DOHH2 (cell line): ENCODE data around the gene DEAF1.

Experiments
- H3F3A ChIP-seq: fragments of 200-600 bp; sonication (generic), shearing (Covaris generic); 2 replicates; pipeline ENCODE4 v1.6.0; 2016; ENCODE audit warnings: antibody characterized with exemption, mild to moderate bottlenecking; ENCODE audit not compliant: control insufficient read depth, insufficient read depth
- H3K27ac ChIP-seq: fragments of 200-600 bp; sonication (generic); 2 replicates; pipeline ENCODE4 v1.5.1; 2014; ENCODE audit warnings: low read depth, mild to moderate bottlenecking, low read length, moderate library complexity
- H3K27me3 ChIP-seq: fragments of 200-600 bp; sonication (generic); 2 replicates; pipeline ENCODE4 v1.6.1; 2014; ENCODE audit warnings: mild to moderate bottlenecking, low read length, mixed read lengths; ENCODE audit not compliant: control insufficient read depth
- H3K36me3 ChIP-seq: fragments of 200-600 bp; sonication (generic); 2 replicates; pipeline ENCODE4 v1.6.1; 2014; ENCODE audit warnings: mild to moderate bottlenecking, low read length, moderate library complexity, mixed read lengths; ENCODE audit not compliant: control insufficient read depth
- H3K4me1 ChIP-seq: fragments of 200-600 bp; sonication (generic); 2 replicates; pipeline ENCODE4 v1.6.1; 2014; ENCODE audit warnings: mild to moderate bottlenecking, low read length, mixed read lengths; ENCODE audit not compliant: control insufficient read depth
- H3K4me2 ChIP-seq: fragments of 200-600 bp; sonication (generic); 2 replicates; pipeline ENCODE4 v1.6.0; 2014; ENCODE audit warnings: mild to moderate bottlenecking, low read length, moderate library complexity
- H3K4me3 ChIP-seq: fragments of 200-600 bp; sonication (generic); 2 replicates; pipeline ENCODE4 v1.5.1; 2014; ENCODE audit warnings: mild to moderate bottlenecking, low read length, mixed read lengths
- H3K79me2 ChIP-seq: fragments of 200-600 bp; sonication (generic); 2 replicates; pipeline ENCODE4 v1.6.1; 2014; ENCODE audit warnings: mild to moderate bottlenecking, low read length, mixed read lengths; ENCODE audit not compliant: control insufficient read depth
- H3K9me2 ChIP-seq: fragments of 200-600 bp; sonication (generic); replicated peaks from 2 replicates; pipeline ENCODE4 v1.6.1; 2014; ENCODE audit warnings: mild to moderate bottlenecking, low read length, mixed read lengths; ENCODE audit not compliant: control insufficient read depth
- H3K9me3 ChIP-seq: fragments of 200-600 bp; sonication (generic); 2 replicates; pipeline ENCODE4 v1.6.1; 2014; ENCODE audit warnings: antibody characterized with exemption, low read length, mixed read lengths; ENCODE audit not compliant: control insufficient read depth, insufficient read depth
- H4K20me1 ChIP-seq: fragments of 200-600 bp; sonication (generic); 2 replicates; pipeline ENCODE4 v1.6.0; 2014; ENCODE audit warnings: low read depth, mild to moderate bottlenecking, antibody characterized with exemption, low read length, moderate library complexity; ENCODE audit not compliant: control insufficient read depth, insufficient read depth
- CTCF ChIP-seq: fragments of 200-600 bp; sonication (generic); IDR thresholded peaks from one replicate; pipeline ENCODE4 v1.5.1; 2014; ENCODE audit warnings: antibody characterized with exemption, mild to moderate bottlenecking, low read depth, low read length; ENCODE audit not compliant: poor library complexity, severe bottlenecking
- EZH2phosphoT487 ChIP-seq: fragments of 200-600 bp; sonication (generic); IDR thresholded peaks from 2 replicates; pipeline ENCODE4 v1.6.1; 2017; ENCODE audit warnings: borderline replicate concordance, mild to moderate bottlenecking, antibody characterized with exemption, low read length, moderate library complexity, mixed read lengths

Gene DEAF1

DNA sequence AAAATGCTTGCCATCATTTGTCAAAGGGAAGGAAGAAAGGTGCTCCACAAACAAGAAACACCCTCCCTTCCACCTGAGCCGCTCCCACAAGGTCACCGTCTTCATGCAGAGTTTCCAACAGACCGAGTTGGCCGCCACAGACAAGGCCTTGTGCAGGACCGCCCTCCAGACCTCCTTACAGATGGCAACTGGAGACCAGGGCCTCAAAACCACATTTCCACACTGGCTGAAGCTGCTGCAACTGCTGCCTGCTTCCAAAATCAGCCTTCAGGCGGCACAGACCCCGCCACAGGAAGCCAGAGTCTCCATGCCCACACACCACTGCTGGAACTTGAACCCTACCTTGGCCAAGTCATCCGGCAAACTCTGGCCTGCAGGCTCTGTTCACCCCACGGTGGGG lies 6.3 kb downstream of the DEAF1 start:
- H3K4me1 ChIP-seq, result peaks cover 9% of the 10 kb centered on the region

GRCh38 chr11:687751-688150 lies 7.3 kb downstream of the DEAF1 start:
- H3K36me3 ChIP-seq, result peaks cover 20% of the 10 kb centered on the region

More for the DNA sequence above, 6.3 kb downstream of the DEAF1 start:
- Histone ChIP-seq H3K9me2 (no peaks in the 10 kb centered on the region), H3K4me2 (no peak overlapping the region), H3K27me3 (no peaks in the 10 kb centered on the region), H3F3A (no peaks in the 10 kb centered on the region), H3K79me2 (peaks cover 36% of the 10 kb centered on the region), H3K36me3 (peaks cover 20% of the 10 kb centered on the region), H3K27ac (no peak overlapping the region), H4K20me1 (no peaks in the 10 kb centered on the region), H3K9me3 (no peaks in the 10 kb centered on the region), H3K4me3 (no peak overlapping the region)
- TF ChIP-seq CTCF, result no peak
- TF ChIP-seq EZH2phosphoT487, result no peak

DNA sequence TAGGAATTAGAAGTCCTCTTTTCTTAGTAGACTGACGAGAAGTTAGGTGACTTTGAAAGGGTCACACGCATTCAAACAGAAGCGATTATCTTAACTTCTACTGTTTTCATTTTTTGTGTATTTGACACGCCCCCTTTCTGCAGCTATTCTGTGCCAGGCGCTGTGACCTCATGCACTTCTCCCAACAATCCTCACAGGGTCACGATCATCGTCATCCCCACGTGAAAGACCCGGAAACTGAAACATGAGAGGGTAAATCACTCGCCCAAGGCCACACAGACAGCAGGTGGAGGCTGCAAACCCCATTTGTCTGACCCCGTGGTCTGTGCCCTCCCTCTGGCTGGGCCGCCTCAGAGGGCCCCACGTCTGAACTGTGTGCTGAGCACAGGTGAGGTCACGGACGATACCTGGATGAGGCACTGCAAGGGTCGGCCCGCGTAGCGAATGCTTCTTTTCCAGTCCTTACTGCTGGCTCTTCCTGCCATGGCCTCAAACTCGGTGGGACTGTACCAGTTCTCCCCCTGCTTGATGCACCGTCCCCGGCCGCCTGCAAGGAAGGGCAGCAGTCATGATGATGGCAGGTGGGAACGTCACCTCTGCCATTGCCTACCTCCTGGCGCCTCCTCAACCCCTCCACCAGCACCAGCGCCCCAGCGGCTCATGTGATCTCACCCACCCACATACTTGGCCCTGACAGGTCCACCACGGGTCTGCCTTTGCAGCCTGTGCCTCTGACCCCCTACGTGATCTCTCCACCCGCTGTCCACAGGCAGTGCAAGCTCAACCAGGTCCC lies 8.4 kb downstream of the DEAF1 start:
- no peak for TF ChIP-seq CTCF
- TF ChIP-seq EZH2phosphoT487, result no peak
- no peak overlapping the region for H3K4me2 ChIP-seq
- H3K9me3 ChIP-seq, result no peaks in the 10 kb centered on the region
- H3F3A ChIP-seq, result no peaks in the 10 kb centered on the region
- H3K4me1 ChIP-seq, result no peaks in the 10 kb centered on the region
- no peak overlapping the region for H3K4me3 ChIP-seq
- peaks cover 15% of the 10 kb centered on the region for H3K79me2 ChIP-seq
- no peaks in the 10 kb centered on the region for H4K20me1 ChIP-seq
- no peaks in the 10 kb centered on the region for H3K9me2 ChIP-seq
- H3K36me3 ChIP-seq, result peaks cover 23% of the 10 kb centered on the region
- H3K27me3 ChIP-seq, result no peaks in the 10 kb centered on the region
- H3K27ac ChIP-seq, result no peak overlapping the region

More at GRCh38 chr11:687751-688150, 7.3 kb downstream of the DEAF1 start:
- H3K79me2 ChIP-seq, result peaks cover 26% of the 10 kb centered on the region
- H3K27ac ChIP-seq, result no peak overlapping the region
- H3K4me2 ChIP-seq, result no peak overlapping the region
- H3F3A ChIP-seq, result no peaks in the 10 kb centered on the region
- no peaks in the 10 kb centered on the region for H3K27me3 ChIP-seq
- H3K9me2 ChIP-seq, result no peaks in the 10 kb centered on the region
- no peak overlapping the region for H3K4me3 ChIP-seq
- no peaks in the 10 kb centered on the region; the same call in 1 of the 2 replicates for H3K4me1 ChIP-seq
- no peaks in the 10 kb centered on the region for H3K9me3 ChIP-seq
- no peaks in the 10 kb centered on the region for H4K20me1 ChIP-seq
- no peak for TF ChIP-seq EZH2phosphoT487
- TF ChIP-seq CTCF, result no peak
